Lower leg skin (tissue), 3 donors: ENCODE results near the gene HS6ST3.

Source experiments
- POLR2A ChIP-seq, 2 donors: fragments of 450-650 bp; IDR thresholded peaks; one replicate each; pipeline ENCODE4 v1.6.1; 2016 to 2017; ENCODE audit warnings: antibody characterized with exemption in 2 of 2, mild to moderate bottlenecking in 1 of 2, moderate library complexity in 1 of 2
- TF ChIP-seq, protein P1 (sequence below), 3 donors: fragments of 450-650 bp; IDR thresholded peaks; one replicate each; pipeline ENCODE4 v1.5.1; 2016; ENCODE audit warnings: antibody characterized with exemption in 3 of 3, mild to moderate bottlenecking in 3 of 3, moderate library complexity in 2 of 3

DNA sequence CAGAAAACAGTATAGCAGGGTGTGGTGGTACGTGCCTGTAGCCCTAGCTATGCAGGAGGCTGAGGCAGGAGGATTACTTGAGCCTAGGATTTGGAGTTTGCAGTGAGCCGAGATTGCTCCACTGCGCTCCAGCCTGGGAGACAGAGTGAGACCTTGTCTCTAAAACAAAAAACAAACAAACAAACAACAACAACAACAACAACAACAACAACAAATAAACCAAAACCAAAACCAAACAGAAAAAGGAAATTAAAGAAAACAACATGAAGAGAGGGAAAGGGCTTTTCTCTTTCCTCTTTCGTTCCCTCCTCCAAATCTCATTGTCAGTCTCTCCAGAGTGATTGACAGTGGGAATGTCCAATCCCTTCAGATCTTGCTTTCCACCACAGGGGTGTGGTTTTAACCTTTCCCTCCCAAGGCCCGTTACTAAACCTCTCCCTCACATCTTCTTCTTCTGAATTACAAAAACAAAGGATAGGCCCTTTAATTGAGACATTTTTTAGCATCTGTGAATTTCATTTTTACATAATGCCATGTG is 341.2 kb downstream of the HS6ST3 start:
- no peak for TF ChIP-seq POLR2A (IDR thresholded peaks at IDR 0.05)
- TF ChIP-seq, protein P1, sequence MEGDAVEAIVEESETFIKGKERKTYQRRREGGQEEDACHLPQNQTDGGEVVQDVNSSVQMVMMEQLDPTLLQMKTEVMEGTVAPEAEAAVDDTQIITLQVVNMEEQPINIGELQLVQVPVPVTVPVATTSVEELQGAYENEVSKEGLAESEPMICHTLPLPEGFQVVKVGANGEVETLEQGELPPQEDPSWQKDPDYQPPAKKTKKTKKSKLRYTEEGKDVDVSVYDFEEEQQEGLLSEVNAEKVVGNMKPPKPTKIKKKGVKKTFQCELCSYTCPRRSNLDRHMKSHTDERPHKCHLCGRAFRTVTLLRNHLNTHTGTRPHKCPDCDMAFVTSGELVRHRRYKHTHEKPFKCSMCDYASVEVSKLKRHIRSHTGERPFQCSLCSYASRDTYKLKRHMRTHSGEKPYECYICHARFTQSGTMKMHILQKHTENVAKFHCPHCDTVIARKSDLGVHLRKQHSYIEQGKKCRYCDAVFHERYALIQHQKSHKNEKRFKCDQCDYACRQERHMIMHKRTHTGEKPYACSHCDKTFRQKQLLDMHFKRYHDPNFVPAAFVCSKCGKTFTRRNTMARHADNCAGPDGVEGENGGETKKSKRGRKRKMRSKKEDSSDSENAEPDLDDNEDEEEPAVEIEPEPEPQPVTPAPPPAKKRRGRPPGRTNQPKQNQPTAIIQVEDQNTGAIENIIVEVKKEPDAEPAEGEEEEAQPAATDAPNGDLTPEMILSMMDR (IDR thresholded peaks at IDR 0.05): no peak
